GM18517 (cell line): ENCODE measurements around the gene MMRN2.
"Not testable (repeated sequence)": the region's sequence is repeated elsewhere in the genome, so short reads cannot be mapped to it uniquely, and the experiment has no call there.

Experiments used
- ATAC-seq: cut with Tn5 transposase; IDR thresholded peaks from one replicate; pipeline ENCODE4 v1.9.1; 2021; ENCODE audit warnings: mild to moderate bottlenecking, moderate library complexity; ENCODE audit not compliant: unreplicated experiment

The MMRN2 gene

GRCh38 chr10:86958116-86958900 is 893 bp upstream of the MMRN2 start, which contains the start of gene SNCG:
TSS of gene SNCG (plus strand) at chr10:86958599. CDS start at chr10:86958698, 99 bp downstream.
- ATAC-seq: no peak

GRCh38 chr10:86956848-86957448 is 467 bp downstream of the MMRN2 start:
- ATAC-seq: no peak

GRCh38 chr10:86956195-86956847 is 1.1 kb downstream of the MMRN2 start:
- ATAC-seq: no peak

GRCh38 chr10:86955501-86956194 is 1.8 kb downstream of the MMRN2 start:
- ATAC-seq: no peak

- no peak for ATAC-seq
Observed at GRCh38 chr10:86954681-86955500, 2.5 kb downstream of the MMRN2 start.

- ATAC-seq: no peak
Observed at GRCh38 chr10:86953747-86954680, 3.4 kb downstream of the MMRN2 start.

GRCh38 chr10:86952697-86953096 is 4.7 kb downstream of the MMRN2 start:
- ATAC-seq: not testable (repeated sequence)

DNA sequence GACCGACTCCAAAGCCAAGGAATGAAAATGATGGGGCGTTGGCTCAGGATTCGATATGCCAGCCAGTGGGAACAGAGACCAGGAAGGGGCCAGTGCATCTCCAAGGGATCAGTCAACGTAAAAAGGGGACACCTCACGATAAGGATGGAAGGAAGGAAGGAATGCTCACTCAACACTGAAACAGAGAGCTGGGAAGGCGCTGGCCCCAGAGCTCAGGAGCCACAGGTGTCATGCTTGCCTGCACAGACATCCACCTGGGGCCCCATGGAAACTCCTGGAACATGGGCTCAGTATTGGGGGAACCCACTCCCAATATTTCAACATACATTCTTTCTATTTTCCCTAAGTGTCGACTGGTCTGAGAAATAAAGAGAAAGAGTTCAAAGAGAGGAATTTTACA is 5.3 kb downstream of the MMRN2 start:
- no peak for ATAC-seq

DNA sequence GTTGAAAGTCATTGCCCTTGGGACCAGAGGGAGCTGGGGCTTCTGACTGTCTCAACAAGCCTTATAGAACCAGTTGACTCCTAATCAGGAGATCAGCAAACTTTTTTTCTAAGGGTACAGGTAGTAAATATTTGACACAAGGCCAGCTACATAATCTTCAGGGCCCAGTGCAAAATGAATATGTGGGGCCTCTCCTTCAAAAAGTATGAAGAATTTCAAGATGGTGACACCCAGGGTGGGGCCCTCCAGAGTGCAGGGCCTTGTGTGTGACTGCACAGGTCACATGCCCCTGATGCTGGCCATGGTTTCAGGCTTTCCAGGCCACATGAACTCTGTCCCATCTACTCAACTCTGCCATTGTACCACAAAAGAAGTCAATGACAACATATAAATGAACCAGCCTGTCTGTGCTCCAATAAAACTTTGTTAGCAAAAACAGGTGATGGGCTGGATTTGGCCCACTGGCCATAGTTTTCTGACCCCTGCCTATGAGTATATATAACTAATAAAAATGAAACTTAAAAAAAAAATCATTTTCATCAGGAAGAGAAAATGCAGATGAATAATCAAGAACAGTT is 6.1 kb downstream of the MMRN2 start:
- no peak for ATAC-seq

- ATAC-seq: no peak
Observed at GRCh38 chr10:86950349-86950748, 7.1 kb downstream of the MMRN2 start.

DNA sequence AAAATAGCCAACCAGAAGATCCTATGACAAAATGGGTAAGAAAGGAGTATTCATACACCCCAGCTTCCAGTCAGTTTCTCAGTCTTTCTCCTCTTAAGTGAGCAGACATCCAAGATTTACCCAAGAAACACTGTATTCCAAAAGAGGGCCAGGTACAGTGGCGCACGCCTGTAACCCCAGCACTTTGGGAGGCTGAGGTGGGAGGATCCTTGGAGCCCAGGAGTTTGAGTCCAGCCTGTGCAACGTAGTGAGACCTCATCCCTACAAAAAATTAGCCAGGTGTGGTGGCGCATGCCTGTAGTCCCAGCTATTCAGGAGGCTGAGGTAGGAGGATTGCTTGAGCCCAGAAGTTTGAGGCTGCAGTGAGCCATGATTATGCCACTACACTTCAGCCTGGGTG is 9.6 kb downstream of the MMRN2 start:
- not testable (repeated sequence) for ATAC-seq

- ATAC-seq: no peak
Observed at GRCh38 chr10:86946213-86947155, 10.9 kb downstream of the MMRN2 start.

GRCh38 chr10:86945361-86946212 is 11.8 kb downstream of the MMRN2 start:
- no peak for ATAC-seq

GRCh38 chr10:86944907-86945306 is 12.5 kb downstream of the MMRN2 start:
- no peak for ATAC-seq

DNA sequence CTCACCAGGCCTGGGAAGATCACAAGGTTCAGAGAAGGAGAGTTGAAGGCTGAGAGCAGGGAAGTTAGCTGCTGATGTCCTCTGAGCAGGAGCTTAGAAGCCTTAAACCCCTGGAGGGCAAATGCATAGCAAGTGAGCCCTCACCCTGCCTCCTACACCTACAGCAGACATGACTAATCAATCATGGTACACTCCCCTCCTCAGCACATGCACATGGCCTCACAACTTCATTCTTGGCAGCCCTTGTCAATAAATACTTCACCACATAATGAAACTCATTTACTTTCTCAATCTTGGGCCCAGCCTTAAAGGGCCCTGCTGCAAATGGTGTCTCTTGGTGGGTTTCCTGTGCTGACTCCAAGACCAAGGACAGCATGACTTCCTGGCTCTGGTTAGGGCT is 12.9 kb downstream of the MMRN2 start:
- no peak for ATAC-seq

DNA sequence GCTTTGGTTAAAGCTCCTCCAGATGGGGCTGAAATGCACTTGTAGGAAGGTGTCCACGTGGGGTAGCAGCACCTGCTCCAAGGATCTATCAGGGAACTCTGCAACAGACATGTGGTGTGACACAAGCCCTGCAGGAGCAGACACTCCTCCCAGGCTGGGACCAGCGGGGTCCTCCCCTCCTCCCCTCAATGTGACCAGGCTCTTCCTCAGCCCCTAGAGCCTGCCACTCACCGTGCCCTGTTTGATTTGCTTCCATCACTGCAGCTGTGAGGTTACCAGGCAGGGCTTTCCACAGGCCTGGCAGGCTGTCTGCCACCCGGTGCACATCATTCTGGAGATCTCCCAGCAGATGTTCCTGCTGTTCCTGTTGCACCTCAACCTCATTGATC is 13.4 kb downstream of the MMRN2 start:
- no peak for ATAC-seq
